ENCODE measurements around the gene PALB2. TPM values are rescaled to one million over a fixed set of nuclear protein-coding genes. Genes with fewer than 3 reads are reported as not detected.

Gene PALB2
- total and polyA plus RNA-seq, 9 of the 15 experiments (the other 6 are each of a cell fraction or from before 2014, with no cell fraction given): 7.0 to 25.8 (median 15.2) TPM

- Histone ChIP-seq H4K20me1 (replicated peaks; ENCODE audit: control insufficient read depth, insufficient read depth, low read length) (no peaks in the 10 kb centered on the region), H3K79me2 (ENCODE audit: control insufficient read depth, insufficient read depth, low read length) (no peaks in the 10 kb centered on the region), H3K4me2 (ENCODE audit: insufficient read depth, low read length) (no peak overlapping the region), H2AFZ (ENCODE audit: low read depth, low read length) (no peak overlapping the region), H3K27me3 (ENCODE audit: control insufficient read depth in 2 of 2, insufficient read depth in 2 of 2, low read length in 2 of 2) (no peaks in the 10 kb centered on the region), H3K9me3 (replicated peaks; ENCODE audit: control insufficient read depth, insufficient read depth, low read depth, low read length) (no peaks in the 10 kb centered on the region), H3K4me3 (no peak overlapping the region), H3K9ac (ENCODE audit: insufficient read depth in 1 of 2, low read depth in 2 of 2, low read length in 2 of 2) (no peak overlapping the region), H3K9me1 (ENCODE audit: control insufficient read depth, insufficient read depth, low read length) (no peaks in the 10 kb centered on the region), H3K4me1 (replicated peaks in 1 of 2; ENCODE audit: control insufficient read depth in 2 of 2, insufficient read depth in 2 of 2, low read length in 2 of 2) (no peaks in the 10 kb centered on the region), H3K27ac (ENCODE audit: extremely low read depth, low read depth, low read length) (no peak overlapping the region), H3K36me3 (ENCODE audit: control insufficient read depth, insufficient read depth, low read length) (peaks cover 65% of the 10 kb centered on the region)
- DNase-seq (ENCODE audit: extremely low read depth in 1 of 4, low spot score in 3 of 4): no peak
- intact Hi-C loops (cut with micrococcal nuclease) (no loop called here), in situ Hi-C loops (cut with MboI) (no loop called here)
- no peak for FAIRE-seq
- CTCF ChIA-PET (ENCODE audit: low intra/inter-chr PET ratio): no interaction called here
- WGBS (ENCODE audit: insufficient coverage, low coverage, missing lambda C conversion rate): 96% methylated on average over 9 of the region's 9 CpGs
- BruUV-seq (replicated peaks): no TSS peak
- ATAC-seq: no peak
- POLR2A ChIA-PET: no interaction called here
- TF ChIP-seq PPARD (CRISPR knock-in tag; IDR thresholded peaks at IDR 0.05): no peak
- TF ChIP-seq TCF7 (IDR thresholded peaks at IDR 0.05; ENCODE audit: borderline replicate concordance): no peak
- TF ChIP-seq RAD51 (IDR thresholded peaks at IDR 0.05; ENCODE audit: borderline replicate concordance, low read depth): no peak
- no peak for TF ChIP-seq MTA1 (IDR thresholded peaks at IDR 0.05; ENCODE audit: borderline replicate concordance)
- TF ChIP-seq, protein P1, sequence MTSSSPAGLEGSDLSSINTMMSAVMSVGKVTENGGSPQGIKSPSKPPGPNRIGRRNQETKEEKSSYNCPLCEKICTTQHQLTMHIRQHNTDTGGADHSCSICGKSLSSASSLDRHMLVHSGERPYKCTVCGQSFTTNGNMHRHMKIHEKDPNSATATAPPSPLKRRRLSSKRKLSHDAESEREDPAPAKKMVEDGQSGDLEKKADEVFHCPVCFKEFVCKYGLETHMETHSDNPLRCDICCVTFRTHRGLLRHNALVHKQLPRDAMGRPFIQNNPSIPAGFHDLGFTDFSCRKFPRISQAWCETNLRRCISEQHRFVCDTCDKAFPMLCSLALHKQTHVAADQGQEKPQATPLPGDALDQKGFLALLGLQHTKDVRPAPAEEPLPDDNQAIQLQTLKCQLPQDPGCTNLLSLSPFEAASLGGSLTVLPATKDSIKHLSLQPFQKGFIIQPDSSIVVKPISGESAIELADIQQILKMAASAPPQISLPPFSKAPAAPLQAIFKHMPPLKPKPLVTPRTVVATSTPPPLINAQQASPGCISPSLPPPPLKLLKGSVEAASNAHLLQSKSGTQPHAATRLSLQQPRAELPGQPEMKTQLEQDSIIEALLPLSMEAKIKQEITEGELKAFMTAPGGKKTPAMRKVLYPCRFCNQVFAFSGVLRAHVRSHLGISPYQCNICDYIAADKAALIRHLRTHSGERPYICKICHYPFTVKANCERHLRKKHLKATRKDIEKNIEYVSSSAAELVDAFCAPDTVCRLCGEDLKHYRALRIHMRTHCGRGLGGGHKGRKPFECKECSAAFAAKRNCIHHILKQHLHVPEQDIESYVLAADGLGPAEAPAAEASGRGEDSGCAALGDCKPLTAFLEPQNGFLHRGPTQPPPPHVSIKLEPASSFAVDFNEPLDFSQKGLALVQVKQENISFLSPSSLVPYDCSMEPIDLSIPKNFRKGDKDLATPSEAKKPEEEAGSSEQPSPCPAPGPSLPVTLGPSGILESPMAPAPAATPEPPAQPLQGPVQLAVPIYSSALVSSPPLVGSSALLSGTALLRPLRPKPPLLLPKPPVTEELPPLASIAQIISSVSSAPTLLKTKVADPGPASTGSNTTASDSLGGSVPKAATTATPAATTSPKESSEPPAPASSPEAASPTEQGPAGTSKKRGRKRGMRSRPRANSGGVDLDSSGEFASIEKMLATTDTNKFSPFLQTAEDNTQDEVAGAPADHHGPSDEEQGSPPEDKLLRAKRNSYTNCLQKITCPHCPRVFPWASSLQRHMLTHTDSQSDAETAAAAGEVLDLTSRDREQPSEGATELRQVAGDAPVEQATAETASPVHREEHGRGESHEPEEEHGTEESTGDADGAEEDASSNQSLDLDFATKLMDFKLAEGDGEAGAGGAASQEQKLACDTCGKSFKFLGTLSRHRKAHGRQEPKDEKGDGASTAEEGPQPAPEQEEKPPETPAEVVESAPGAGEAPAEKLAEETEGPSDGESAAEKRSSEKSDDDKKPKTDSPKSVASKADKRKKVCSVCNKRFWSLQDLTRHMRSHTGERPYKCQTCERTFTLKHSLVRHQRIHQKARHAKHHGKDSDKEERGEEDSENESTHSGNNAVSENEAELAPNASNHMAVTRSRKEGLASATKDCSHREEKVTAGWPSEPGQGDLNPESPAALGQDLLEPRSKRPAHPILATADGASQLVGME (CRISPR knock-in tag; IDR thresholded peaks at IDR 0.05): no peak
- no peak for TF ChIP-seq TBL1XR1 (IDR thresholded peaks at IDR 0.05; ENCODE audit: low read length in 2 of 2)
- no peak for TF ChIP-seq NR4A1 (CRISPR knock-in tag; IDR thresholded peaks at IDR 0.05)
- TF ChIP-seq NR4A1 (tag; IDR thresholded peaks at IDR 0.05): no peak
- TF ChIP-seq, protein P2, sequence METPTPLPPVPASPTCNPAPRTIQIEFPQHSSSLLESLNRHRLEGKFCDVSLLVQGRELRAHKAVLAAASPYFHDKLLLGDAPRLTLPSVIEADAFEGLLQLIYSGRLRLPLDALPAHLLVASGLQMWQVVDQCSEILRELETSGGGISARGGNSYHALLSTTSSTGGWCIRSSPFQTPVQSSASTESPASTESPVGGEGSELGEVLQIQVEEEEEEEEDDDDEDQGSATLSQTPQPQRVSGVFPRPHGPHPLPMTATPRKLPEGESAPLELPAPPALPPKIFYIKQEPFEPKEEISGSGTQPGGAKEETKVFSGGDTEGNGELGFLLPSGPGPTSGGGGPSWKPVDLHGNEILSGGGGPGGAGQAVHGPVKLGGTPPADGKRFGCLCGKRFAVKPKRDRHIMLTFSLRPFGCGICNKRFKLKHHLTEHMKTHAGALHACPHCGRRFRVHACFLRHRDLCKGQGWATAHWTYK (CRISPR knock-in tag; IDR thresholded peaks at IDR 0.05): no peak
- no peak for TF ChIP-seq TEAD2 (tag; IDR thresholded peaks at IDR 0.05)
- TF ChIP-seq ZFP91 (CRISPR knock-in tag; IDR thresholded peaks at IDR 0.05): no peak
- no peak for TF ChIP-seq ZNF140 (CRISPR knock-in tag; IDR thresholded peaks at IDR 0.05)
- TF ChIP-seq NFIC (IDR thresholded peaks at IDR 0.05): no peak
- TF ChIP-seq TAF1 (IDR thresholded peaks at IDR 0.05; ENCODE audit: control insufficient read depth, extremely low read depth, insufficient read depth, low read length, severe bottlenecking): no peak
- TF ChIP-seq BRD4 (IDR thresholded peaks at IDR 0.05): no peak
- no peak for TF ChIP-seq DPF2 (IDR thresholded peaks at IDR 0.05)
Observed at GRCh38 chr16:23615805-23616204, 25.3 kb downstream of the PALB2 start.

All from K562 (cell line).